ENCODE measurements around the gene ZNF618. TPM values are rescaled to one million over a fixed set of nuclear protein-coding genes. Genes with fewer than 3 reads are reported as not detected.

ZNF618 gene
- total RNA-seq, 5 donors from 2014 or later (not counting 1 experiment from before 2014, with no cell fraction given): 0.73 to 3.0 (median 1.4) TPM

GRCh38 chr9:113955076-113955752, 79.1 kb downstream of the ZNF618 start:
- no peaks in the 10 kb centered on the region for H3K9me3 ChIP-seq
- Mint-ChIP-seq H3K4me1 (no peaks in the 10 kb centered on the region), H3K4me3 (no peak overlapping the region), H3K27ac (no peak overlapping the region), H3K36me3 (no peaks in the 10 kb centered on the region), H3K27me3 (peaks cover 0 to 8% of the 10 kb centered on the region in 2 donors), H3K9me3 (no peaks in the 10 kb centered on the region)
- DNase-seq: no peak
- no peak overlapping the region for H3K4me3 ChIP-seq (ENCODE audit: control insufficient read depth in 1 of 2, extremely low read depth in 1 of 2, low read length in 1 of 2)
- no peaks in the 10 kb centered on the region for H3K4me1 ChIP-seq (ENCODE audit: control insufficient read depth in 1 of 2, extremely low read depth in 1 of 2, insufficient read depth in 2 of 2, low read length in 2 of 2)
- WGBS (ENCODE audit: insufficient coverage): no CpG with 5 or more reads among the region's 2 CpGs
- no peaks in the 10 kb centered on the region for H3K36me3 ChIP-seq (ENCODE audit: control insufficient read depth in 2 of 2, extremely low read depth in 1 of 2, insufficient read depth in 1 of 2, low read length in 1 of 2)
- no peak overlapping the region for H3K27ac ChIP-seq (ENCODE audit: low read length)
- H3K27me3 ChIP-seq (replicated peaks in 1 of 2; ENCODE audit: control insufficient read depth in 2 of 2, extremely low read depth in 1 of 2, insufficient read depth in 2 of 2, low read length in 1 of 2): peaks cover 0 to 7% of the 10 kb centered on the region in 2 experiments
- ChIA-PET CTCF (no interaction called here), POLR2A (no interaction called here)
- no peak for ATAC-seq (replicated peaks in 1 of 4)

GRCh38 chr9:113956901-113957300, 80.8 kb downstream of the ZNF618 start:
- Mint-ChIP-seq H3K27ac (no peak overlapping the region), H3K4me3 (no peak overlapping the region), H3K9me3 (no peaks in the 10 kb centered on the region), H3K36me3 (no peaks in the 10 kb centered on the region), H3K4me1 (no peaks in the 10 kb centered on the region), H3K27me3 (peaks cover 0 to 8% of the 10 kb centered on the region in 2 donors)
- no peaks in the 10 kb centered on the region for H3K36me3 ChIP-seq (ENCODE audit: control insufficient read depth in 2 of 2, extremely low read depth in 1 of 2, insufficient read depth in 1 of 2, low read length in 1 of 2)
- ATAC-seq (replicated peaks in 1 of 4) (no peak), DNase-seq (no peak)
- CTCF ChIA-PET: no interaction called here
- H3K27ac ChIP-seq (ENCODE audit: low read length): no peak overlapping the region
- no peak overlapping the region for H3K4me3 ChIP-seq (ENCODE audit: control insufficient read depth in 1 of 2, extremely low read depth in 1 of 2, low read length in 1 of 2)
- no peaks in the 10 kb centered on the region for H3K4me1 ChIP-seq (ENCODE audit: control insufficient read depth in 1 of 2, extremely low read depth in 1 of 2, insufficient read depth in 2 of 2, low read length in 2 of 2)
- no peaks in the 10 kb centered on the region for H3K27me3 ChIP-seq (replicated peaks in 1 of 2; ENCODE audit: control insufficient read depth in 2 of 2, extremely low read depth in 1 of 2, insufficient read depth in 2 of 2, low read length in 1 of 2)
- no peaks in the 10 kb centered on the region for H3K9me3 ChIP-seq
- POLR2A ChIA-PET: no interaction called here
- no CpG with 5 or more reads among the region's 5 CpGs for WGBS (ENCODE audit: insufficient coverage)

- peaks cover 0 to 8% of the 10 kb centered on the region in 2 donors for H3K27me3 Mint-ChIP-seq
- H3K27ac ChIP-seq (ENCODE audit: low read length): no peak overlapping the region
- no peaks in the 10 kb centered on the region for H3K36me3 ChIP-seq (ENCODE audit: control insufficient read depth in 2 of 2, extremely low read depth in 1 of 2, insufficient read depth in 1 of 2, low read length in 1 of 2)
- H3K36me3 Mint-ChIP-seq: no peaks in the 10 kb centered on the region
- H3K27ac Mint-ChIP-seq: no peak overlapping the region
- H3K4me1 ChIP-seq (ENCODE audit: control insufficient read depth in 1 of 2, extremely low read depth in 1 of 2, insufficient read depth in 2 of 2, low read length in 2 of 2): no peaks in the 10 kb centered on the region
- no peak overlapping the region for H3K4me3 ChIP-seq (ENCODE audit: control insufficient read depth in 1 of 2, extremely low read depth in 1 of 2, low read length in 1 of 2)
- ATAC-seq (replicated peaks in 1 of 4) (no peak), DNase-seq (no peak)
- no peaks in the 10 kb centered on the region for H3K9me3 Mint-ChIP-seq
- ChIA-PET CTCF (no interaction called here), POLR2A (no interaction called here)
- H3K4me1 Mint-ChIP-seq: no peaks in the 10 kb centered on the region
- no peaks in the 10 kb centered on the region for H3K27me3 ChIP-seq (replicated peaks in 1 of 2; ENCODE audit: control insufficient read depth in 2 of 2, extremely low read depth in 1 of 2, insufficient read depth in 2 of 2, low read length in 1 of 2)
- no peak overlapping the region for H3K4me3 Mint-ChIP-seq
- 67% methylated on average over 1 of the region's 4 CpGs for WGBS (ENCODE audit: insufficient coverage)
- no peaks in the 10 kb centered on the region for H3K9me3 ChIP-seq
Measured at GRCh38 chr9:113957351-113957750, 81.2 kb downstream of the ZNF618 start.

GRCh38 chr9:113957821-113958341, 81.8 kb downstream of the ZNF618 start:
- ChIA-PET CTCF (no interaction called here), POLR2A (no interaction called here)
- H3K36me3 Mint-ChIP-seq: no peaks in the 10 kb centered on the region
- H3K27ac Mint-ChIP-seq: no peak overlapping the region
- no peak overlapping the region for H3K4me3 Mint-ChIP-seq
- no peaks in the 10 kb centered on the region for H3K27me3 ChIP-seq (replicated peaks in 1 of 2; ENCODE audit: control insufficient read depth in 2 of 2, extremely low read depth in 1 of 2, insufficient read depth in 2 of 2, low read length in 1 of 2)
- H3K4me3 ChIP-seq (ENCODE audit: control insufficient read depth in 1 of 2, extremely low read depth in 1 of 2, low read length in 1 of 2): no peak overlapping the region
- H3K4me1 Mint-ChIP-seq: no peaks in the 10 kb centered on the region
- DNase-seq (no peak), ATAC-seq (replicated peaks in 1 of 4) (no peak)
- no peaks in the 10 kb centered on the region for H3K9me3 Mint-ChIP-seq
- H3K27ac ChIP-seq (ENCODE audit: low read length): no peak overlapping the region
- no CpG with 5 or more reads among the region's 4 CpGs for WGBS (ENCODE audit: insufficient coverage)
- peaks cover 0 to 8% of the 10 kb centered on the region in 2 donors for H3K27me3 Mint-ChIP-seq
- H3K36me3 ChIP-seq (ENCODE audit: control insufficient read depth in 2 of 2, extremely low read depth in 1 of 2, insufficient read depth in 1 of 2, low read length in 1 of 2): no peaks in the 10 kb centered on the region
- no peaks in the 10 kb centered on the region for H3K9me3 ChIP-seq
- H3K4me1 ChIP-seq (ENCODE audit: control insufficient read depth in 1 of 2, extremely low read depth in 1 of 2, insufficient read depth in 2 of 2, low read length in 2 of 2): no peaks in the 10 kb centered on the region

- ChIA-PET POLR2A (no interaction called here), CTCF (no interaction called here)
- Histone ChIP-seq H3K4me3 (ENCODE audit: control insufficient read depth in 1 of 2, extremely low read depth in 1 of 2, low read length in 1 of 2) (no peak overlapping the region), H3K27ac (ENCODE audit: low read length) (no peak overlapping the region), H3K9me3 (no peaks in the 10 kb centered on the region), H3K36me3 (ENCODE audit: control insufficient read depth in 2 of 2, extremely low read depth in 1 of 2, insufficient read depth in 1 of 2, low read length in 1 of 2) (no peaks in the 10 kb centered on the region), H3K27me3 (replicated peaks in 1 of 2; ENCODE audit: control insufficient read depth in 2 of 2, extremely low read depth in 1 of 2, insufficient read depth in 2 of 2, low read length in 1 of 2) (no peaks in the 10 kb centered on the region), H3K4me1 (ENCODE audit: control insufficient read depth in 1 of 2, extremely low read depth in 1 of 2, insufficient read depth in 2 of 2, low read length in 2 of 2) (no peaks in the 10 kb centered on the region)
- DNase-seq (no peak), ATAC-seq (replicated peaks in 1 of 4) (no peak)
- H3K9me3 Mint-ChIP-seq: no peaks in the 10 kb centered on the region
- H3K4me1 Mint-ChIP-seq: no peaks in the 10 kb centered on the region
- H3K27me3 Mint-ChIP-seq: peaks cover 0 to 5% of the 10 kb centered on the region in 2 donors
- no peaks in the 10 kb centered on the region for H3K36me3 Mint-ChIP-seq
- 83% methylated on average over 2 of the region's 6 CpGs for WGBS (ENCODE audit: insufficient coverage)
- H3K27ac Mint-ChIP-seq: no peak overlapping the region
- no peak overlapping the region for H3K4me3 Mint-ChIP-seq
Measured at GRCh38 chr9:113958556-113958955, 82.4 kb downstream of the ZNF618 start.

GRCh38 chr9:113960768-113961167, 84.7 kb downstream of the ZNF618 start:
- DNase-seq: no peak
- no peaks in the 10 kb centered on the region for H3K9me3 Mint-ChIP-seq
- no peaks in the 10 kb centered on the region for H3K9me3 ChIP-seq

More at GRCh38 chr9:113960768-113961167, 84.7 kb downstream of the ZNF618 start:
- ATAC-seq (replicated peaks in 1 of 4): no peak
- ChIA-PET CTCF (no interaction called here), POLR2A (no interaction called here)
- Mint-ChIP-seq H3K27me3 (no peaks in the 10 kb centered on the region), H3K27ac (no peak overlapping the region), H3K36me3 (no peaks in the 10 kb centered on the region), H3K4me1 (no peaks in the 10 kb centered on the region), H3K4me3 (no peak overlapping the region)
- H3K27me3 ChIP-seq (replicated peaks in 1 of 2; ENCODE audit: control insufficient read depth in 2 of 2, extremely low read depth in 1 of 2, insufficient read depth in 2 of 2, low read length in 1 of 2): no peaks in the 10 kb centered on the region
- no peak overlapping the region for H3K27ac ChIP-seq (ENCODE audit: low read length)
- no peak overlapping the region for H3K4me3 ChIP-seq (ENCODE audit: control insufficient read depth in 1 of 2, extremely low read depth in 1 of 2, low read length in 1 of 2)
- WGBS (ENCODE audit: insufficient coverage): 79% methylated on average over 6 of the region's 6 CpGs
- H3K4me1 ChIP-seq (ENCODE audit: control insufficient read depth in 1 of 2, extremely low read depth in 1 of 2, insufficient read depth in 2 of 2, low read length in 2 of 2): no peaks in the 10 kb centered on the region
- H3K36me3 ChIP-seq (ENCODE audit: control insufficient read depth in 2 of 2, extremely low read depth in 1 of 2, insufficient read depth in 1 of 2, low read length in 1 of 2): no peaks in the 10 kb centered on the region

Measured in T-cell (primary cell).